ENCODE results near the gene INTS3.
"Not testable (repeated sequence)": the region's sequence is repeated elsewhere in the genome, so short reads cannot be mapped to it uniquely, and the experiment has no call there.

INTS3 gene

DNA sequence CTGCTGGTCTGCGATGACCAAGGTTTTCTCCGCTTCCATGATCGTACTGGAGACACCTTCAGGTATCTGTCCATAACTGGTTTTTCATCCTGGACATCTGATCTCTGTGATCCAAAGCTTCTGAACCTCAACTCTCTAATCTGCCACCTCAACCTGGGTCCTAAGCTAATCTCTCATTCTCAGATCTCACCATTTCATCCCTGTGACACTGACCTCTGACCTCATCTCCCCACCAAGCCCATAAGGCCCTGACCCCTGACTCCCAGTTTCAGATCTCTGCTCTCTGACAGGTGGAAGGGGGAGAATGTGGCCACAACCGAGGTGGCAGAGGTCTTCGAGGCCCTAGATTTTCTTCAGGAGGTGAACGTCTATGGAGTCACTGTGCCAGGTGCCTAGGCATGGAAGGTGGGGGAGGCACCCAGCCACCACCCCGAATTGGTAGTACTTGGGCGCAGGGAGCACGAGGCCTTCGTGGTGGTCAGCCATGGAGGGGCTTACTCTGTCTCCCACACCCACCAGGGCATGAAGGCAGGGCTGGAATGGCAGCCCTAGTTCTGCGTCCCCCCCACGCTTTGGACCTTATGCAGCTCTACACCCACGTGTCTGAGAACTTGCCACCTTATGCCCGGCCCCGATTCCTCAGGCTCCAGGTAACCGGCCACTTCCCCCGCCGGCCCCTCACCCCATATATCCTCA is 51.1 kb downstream of the INTS3 start:
- no peak for DNase-seq

DNA sequence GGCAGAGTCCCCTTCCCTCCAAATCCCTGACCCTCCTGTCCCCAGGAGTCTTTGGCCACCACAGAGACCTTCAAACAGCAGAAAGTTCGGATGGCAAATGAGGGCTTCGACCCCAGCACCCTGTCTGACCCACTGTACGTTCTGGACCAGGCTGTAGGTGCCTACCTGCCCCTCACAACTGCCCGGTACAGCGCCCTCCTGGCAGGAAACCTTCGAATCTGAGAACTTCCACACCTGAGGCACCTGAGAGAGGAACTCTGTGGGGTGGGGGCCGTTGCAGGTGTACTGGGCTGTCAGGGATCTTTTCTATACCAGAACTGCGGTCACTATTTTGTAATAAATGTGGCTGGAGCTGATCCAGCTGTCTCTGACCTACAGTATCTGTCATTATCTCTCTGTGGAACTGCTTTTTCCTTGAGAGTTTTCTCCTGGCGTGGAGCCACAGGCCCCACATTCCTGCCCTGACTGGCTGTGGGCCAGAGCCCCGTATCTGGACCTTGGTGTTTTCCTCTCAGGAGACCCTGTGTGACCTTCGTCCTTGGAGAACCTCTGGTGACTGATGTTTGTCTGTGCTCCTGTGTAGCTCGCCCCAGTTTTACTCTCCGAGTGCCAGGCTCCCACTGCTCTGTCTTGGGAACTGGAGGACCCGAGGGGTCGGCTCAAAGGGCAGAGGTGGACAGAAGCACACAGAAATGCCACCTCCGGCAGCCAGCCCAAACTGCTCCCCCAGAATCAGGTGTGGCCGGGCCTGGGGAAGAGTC is 52.1 kb downstream of the INTS3 start:
- no peak for DNase-seq

DNA sequence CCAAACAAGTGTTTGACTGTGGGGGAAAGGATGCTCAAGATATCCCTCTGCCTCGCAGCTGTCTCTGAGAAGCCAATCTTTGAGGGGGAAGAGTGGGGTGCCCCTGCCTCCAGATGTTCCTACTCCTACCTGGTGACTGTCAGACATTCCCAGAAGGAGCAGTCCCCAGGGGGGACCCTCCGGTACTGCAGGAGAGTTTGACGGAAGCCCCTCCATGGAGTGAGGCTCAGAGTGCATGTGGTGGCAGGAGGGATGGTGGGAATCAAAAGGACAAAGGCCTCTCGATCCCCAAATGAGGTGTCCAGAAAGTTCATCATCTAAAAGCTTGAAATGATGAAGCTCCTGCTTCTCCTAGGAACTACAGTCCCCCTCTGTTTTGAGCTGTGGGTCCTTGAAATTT is 52.7 kb downstream of the INTS3 start:
- DNase-seq = no peak

DNA sequence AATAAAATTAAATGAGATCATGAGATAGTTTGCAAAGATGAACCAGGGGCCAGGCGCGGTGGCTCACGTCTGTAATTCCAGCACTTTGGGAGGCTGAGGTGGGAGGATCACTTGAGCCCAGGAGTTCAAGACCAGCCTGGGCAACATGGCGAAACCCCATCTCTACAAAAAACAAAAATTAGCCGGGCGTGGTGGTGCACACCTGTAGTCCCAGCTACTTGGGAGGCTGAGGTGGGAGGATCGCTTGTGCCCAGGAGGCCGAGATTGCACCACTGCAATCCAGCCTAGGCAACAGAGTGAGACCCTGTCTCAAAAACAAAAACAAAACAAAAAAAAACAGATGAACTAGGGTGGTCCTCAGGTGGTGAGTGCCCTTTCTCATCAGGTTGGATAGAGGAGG is 54.8 kb downstream of the INTS3 start:
- not testable (repeated sequence) for DNase-seq

DNA sequence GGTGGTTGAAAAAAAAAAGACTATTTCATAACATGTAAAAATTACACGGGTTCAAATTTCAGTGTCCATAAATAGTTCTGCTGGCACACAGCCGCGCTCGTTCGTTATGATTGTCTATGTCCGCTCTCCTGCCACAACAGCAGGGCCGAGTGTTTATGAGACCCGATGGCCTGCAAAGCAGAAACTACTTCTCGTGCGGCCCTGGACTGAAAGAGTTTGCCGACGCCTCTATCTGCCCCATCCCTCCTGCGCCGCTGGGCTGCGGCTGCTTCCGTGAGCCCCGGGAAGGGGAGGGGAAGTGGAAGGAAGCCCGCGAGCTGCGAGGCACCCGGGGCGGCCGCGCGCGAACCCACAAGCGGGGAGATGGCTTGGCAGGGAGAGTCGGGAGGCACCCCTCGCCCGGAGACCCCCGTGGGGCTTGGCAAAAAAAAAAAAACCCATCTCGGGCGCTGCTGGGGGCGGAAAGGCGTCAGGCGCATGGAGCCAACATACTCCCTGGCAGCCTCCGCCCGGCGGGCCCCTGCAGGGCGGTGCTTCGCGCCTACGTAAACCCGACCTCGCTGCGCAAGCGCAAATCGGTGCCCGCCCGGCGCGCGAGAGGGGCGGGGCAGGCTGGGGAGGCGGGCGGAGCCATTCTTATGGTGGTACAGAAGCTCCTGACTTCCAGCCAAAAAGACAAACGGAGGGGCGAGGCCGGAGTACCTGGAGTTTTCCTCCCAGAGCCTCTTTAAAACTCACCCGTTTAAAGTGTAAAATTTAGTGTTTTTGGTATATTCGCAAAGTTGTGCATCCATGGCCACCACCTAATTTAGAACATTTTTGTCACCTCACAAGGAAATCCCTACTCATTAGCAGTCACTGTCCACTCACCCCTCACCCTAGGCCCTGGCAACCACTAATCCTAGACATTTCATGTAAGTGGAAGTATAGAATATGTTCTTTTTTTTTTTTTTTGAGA is 55.7 kb downstream of the INTS3 start:
- DNase-seq = peak; percentile 86 to 90

DNA sequence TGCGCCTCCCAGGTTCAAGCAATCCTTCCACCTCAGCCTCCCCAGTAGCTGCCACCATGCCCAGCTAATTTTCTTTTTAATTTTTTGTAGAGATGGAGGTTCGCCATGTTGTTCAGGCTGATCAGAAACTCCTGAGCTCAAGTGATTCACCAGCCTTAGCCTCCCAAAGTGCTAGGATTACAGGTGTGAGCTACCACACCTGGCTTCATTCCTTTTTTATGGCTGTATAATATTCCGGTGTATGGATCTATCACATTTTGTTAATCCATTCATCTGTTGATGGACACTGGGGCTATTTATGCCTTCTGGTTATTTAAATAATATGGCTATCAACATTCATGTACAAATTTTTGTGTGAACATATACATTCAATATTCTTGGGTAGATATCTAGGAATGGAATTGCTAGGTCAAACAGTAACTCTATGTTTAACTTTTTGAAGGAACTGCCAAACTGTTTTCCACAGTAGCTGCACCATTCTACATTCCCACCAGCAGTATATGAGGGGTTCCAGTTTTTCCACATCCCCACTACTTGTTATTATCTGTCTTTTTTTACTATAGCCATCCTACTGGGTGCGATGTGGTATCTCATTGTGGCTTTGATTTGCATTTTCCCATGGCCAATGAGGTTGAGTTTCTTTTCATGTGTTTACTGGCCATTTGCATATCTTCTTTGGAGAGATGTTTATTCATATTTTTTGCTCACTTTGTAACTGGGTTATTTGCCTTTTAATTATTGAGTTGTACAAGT is 58.4 kb downstream of the INTS3 start:
- DNase-seq = no peak

DNA sequence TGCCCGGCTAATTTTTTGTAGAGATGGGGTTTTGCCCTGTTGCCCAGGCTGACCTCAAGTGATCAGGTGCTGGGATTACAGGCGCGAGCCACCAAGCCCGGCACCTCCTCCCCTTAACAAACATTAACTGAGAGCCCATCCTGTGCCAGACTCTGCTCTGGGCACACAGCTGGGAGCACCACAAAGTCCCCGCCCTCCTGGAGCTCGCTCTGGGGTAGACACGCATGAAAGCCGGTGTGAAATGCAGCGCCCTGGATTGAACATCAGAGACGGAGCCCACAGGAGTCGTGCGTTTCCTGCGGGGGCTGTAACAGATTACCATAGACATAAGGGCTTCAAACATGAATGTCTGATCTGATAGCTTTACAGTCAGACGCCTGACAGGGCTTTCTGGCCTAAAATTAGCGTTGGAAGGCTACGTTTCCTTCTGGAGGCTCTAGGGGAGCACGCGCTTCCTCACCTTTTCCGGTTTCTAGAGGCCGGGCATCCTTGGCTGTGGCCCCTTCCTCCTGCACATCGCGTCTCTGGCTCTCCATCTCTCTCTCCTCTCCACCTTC is 61.7 kb downstream of the INTS3 start:
- DNase-seq = no peak

DNA sequence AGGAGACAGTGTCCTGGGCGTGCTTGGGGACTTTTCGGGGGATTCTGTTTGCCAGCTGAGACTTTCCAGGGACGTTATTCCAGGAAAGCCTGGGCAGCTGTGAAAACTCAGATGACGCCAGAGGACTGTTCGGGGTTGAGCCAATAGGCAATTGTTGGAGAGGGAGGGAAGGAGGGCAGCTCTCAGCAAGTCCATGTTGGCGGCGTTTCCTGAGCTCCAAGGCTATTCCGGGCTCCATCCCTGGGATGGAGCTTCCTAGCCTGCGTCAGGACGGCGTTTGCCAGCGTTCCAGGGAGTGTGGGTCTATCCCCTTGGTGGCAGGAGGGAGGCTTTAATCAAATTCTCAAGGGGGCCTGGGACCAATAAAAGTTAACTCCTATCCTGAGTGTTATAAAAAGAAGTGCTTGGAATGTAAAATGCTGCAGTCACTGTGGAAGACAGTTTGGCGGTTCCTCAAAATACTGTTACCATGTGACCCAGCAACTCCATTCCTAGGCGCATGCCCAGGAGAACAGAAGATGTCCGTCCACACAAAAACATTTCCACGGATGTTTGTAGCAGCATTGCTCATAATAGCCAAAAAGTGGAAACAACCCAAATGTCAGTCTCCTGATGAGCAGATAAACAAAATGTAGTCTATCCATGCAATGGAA is 62.6 kb downstream of the INTS3 start:
- peak; percentile 71 to 89 for DNase-seq

DNA sequence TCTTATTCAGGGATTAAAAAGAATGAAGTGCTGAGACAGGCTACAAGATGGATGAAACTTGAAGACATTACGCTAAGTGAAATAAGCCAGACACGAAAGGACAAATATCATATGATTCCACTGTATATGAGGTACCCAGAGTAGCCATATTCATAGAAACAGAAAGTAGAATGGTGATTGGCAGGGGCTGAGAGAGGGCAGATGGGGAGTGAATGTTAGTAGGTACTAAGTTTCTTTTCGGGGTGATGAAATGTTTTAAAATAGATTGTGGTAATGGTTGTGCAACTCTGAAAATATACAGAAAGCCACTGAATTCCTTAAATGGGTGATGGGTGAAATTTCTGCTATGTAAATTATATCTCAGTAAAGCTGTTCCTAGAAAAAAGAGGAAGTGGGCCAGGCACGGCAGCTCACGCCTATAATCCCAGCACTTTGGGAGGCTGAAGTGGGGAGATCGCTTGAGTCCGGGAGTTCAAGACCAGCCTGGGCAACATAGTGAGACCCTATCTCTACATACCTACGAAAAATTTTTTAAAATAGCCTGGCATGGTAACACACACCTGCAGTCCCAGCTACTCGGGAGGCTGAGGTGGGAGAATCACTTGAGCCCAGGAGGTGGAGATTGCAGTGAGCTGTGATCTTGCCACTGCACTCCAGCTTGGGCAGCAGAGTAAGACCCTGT is 63.3 kb downstream of the INTS3 start:
- peak in 1 of 2 donors; percentile 59 for DNase-seq

DNA sequence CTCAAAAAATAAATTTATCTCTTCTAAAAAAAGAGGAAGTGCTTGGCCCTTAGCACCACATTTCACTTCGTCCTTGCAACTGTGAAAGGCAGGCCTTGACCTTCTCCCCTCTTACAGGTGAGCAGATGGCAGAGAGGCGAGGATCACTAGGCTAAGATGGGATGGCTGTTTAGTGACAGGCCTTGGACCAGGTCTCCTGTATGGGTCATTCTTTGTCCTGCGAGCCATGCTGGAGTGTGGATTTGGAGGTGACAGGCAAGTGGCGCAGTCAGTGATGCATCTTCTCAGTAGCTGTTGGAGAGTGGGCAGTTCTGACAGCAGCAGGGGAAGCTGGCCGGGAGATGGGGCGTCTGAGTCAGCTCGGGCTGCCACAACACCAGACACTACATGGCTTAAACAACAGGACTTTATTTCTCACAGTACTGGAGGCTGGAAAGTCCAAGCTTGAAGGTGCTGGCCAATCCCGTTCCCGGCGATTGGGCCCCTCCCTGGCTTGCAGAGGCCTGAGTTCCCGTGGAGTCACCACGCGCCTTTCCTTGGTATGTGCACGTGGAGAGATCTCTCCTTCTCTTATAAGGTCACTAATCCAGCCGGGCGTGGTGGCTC is 63.9 kb downstream of the INTS3 start:
- no peak for DNase-seq

DNA sequence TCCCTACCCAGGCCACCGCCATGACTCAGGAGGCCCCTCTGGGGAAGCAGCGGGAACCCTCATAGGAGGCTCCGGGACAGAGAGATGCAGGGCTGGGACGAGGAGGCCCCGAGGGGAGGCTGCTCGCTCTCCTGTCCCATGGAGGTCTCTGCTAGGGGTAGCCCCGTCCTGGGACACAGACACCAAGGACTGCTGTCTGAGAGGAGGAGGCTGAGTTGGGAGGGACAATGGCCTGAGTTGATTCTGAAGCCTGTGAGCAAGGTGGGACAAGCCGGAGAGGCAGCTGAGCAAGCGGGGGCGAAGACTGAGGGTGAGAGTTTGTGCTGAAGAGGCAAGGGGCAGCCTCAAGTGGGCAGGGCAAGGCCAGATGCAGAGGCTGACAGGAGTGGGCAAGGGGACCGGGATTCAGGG is 64.8 kb downstream of the INTS3 start:
- no peak for DNase-seq

DNA sequence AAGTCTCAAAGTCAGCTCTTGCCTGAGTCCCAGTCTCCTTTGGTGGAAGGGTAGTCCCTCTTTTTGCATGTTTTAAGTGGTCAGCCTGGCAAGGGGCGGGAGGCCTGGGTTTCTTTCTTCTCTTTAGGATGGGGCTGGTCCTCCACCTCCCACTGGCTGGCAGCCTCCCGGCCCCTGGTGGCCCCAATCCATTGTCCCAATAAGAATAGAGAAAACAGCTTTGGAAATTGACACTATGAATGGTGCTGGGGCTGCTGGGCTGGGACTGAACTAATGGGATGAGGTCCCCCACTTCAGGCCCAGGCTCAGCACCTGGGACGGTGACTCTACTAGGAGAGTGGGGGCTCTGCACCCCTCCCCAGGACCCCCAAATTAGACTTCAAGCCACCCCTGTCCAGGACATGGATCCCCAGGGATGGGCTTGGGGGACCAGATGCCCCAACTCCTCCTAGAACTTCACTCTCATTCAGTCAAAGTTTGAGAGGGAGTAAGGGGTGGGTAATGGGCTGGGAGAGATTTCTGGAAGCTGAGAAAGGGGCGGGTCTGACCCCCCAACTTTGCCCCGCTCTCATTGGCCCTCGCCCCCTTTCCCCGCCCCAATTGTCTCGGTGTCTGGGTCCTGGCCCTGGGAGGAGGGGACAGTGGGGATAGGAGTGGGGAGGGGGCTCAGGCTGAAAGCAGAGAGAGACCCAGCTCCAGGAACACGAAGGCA is 65.6 kb downstream of the INTS3 start:
- DNase-seq = no peak

DNA sequence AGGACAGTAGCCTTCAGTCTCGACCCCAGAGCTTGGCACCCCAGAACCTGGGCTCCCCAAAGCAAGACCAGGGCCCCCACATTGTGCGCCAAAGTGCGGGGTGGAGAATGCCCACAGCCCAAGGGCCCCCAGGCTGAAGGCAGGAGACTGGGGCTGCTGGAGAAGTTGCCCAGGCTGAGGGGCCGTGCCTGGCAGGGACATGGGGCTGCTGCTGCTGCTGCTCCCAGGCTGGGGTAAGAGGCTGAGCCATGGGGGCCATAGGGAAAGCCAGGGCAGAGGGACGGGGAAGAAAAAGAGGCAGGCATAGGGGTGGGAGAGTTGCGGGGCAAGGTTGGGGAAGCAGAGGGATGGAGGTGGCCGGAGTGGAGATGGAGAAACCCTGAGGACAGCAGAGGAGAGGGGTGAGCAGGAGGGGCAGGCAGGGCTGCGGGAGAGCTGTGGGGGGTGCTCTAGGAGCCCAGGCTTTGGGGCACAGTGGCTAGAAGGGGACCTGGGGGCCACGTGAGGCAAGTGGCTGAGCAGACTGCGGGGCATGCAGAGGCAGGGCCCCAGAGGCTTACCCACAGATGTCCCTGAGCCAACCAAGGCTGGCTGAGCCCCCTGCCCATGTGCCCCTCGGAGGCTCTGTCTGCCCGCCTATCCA is 66.2 kb downstream of the INTS3 start:
- DNase-seq = no peak

DNA sequence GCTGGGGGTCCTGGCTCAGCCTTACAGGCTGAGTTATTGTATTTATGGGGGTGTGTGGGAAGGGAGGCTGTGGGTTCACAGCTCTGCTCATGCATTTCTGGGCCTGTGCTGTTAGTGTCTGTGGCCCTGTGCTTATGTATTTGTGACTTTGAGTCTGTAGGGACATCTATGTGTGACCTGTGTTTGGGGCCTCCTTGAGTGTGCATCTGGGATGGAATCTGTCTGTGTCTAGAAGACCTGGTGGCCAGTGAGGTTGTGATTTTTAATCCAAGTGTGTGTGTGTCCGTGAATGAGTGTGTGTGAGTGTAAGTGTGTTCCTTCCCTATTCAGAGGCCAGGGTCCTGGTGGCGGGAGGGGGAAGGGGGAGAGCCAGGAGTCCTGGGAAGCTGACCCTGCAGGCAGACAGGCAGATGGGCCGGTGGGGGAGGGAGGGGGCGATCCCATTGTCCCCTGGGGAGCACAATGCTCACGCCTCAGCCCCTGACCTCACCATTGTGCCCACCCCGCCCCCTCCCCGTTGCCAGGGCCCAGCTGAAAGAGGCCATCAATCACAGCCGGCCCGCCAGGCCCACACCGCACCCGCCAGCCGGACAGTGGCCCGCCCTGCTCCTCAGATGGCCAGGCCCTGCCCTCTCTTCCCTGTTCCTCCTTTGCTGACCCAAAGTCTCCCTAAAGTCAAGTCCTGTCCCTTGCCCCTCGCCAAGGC is 66.9 kb downstream of the INTS3 start:
- DNase-seq = no peak

DNA sequence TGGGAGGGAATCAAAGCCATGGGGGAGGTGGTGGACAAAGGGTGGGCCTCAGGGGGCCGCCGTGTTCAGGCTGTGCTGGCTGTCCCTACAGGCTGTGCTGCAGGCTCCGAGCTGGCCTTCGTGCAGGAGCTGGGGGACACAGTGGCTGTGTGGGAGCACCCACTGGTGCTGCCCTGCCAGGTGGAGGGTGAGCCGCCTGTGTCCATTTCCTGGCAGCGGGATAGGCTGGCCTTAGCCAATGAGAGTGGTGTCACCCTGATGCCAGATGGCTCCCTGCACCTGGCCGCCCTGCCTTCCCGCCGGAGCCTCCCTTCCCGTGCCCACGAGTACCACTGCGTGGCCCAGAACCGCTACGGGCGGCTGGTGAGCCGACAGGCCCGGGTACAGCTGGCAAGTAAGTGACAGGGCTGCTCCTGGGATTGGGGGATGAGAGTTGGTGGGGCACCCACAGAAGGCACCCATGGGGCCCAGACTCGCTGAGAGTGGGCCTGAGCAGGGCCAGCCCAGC is 67.5 kb downstream of the INTS3 start:
- no peak for DNase-seq

DNA sequence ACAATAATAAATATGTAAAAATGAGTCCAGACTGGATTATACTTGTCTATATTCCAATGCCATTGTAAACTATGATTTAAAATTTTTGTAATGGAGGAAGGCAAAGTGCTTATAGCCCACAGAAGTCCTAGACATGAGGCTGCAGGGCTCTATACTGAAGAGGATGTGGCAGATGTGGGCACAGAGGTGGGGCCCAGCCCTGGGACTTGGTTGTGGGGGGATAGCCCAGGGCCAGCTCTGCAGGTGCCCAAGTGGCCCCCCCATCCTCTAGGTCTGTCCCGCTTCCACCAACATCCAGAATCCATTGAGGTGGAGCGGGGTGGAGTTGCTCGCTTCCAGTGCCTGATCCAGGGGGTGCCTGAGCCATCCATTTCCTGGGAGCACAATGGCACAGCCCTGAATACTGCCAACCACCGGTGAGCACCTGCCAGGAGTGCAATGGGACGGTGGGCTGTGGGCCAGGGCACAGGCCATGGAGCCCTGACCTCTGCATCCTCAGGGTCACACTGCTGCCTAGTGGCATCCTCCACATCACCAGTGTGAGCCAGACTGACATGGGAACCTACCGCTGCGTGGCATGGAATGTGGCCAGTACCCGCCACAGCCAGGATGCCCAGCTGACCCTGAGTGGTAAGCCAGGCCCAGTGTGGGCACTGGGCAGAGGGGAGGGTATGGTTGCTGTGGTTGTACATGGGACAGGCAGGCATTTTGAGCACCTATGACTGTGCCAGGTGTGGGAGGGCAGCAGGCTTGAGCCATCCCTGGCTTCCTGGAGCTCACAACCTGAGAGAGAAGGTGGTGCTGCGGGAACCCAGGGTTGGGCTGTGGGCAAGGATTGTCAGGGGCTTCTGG is 68.3 kb downstream of the INTS3 start:
- DNase-seq = no peak
